ENCODE data around the gene HIRA.

HIRA gene

GRCh38 chr22:19430890-19431541 lies 517 bp downstream of the HIRA start:
- TF ChIP-seq, protein P1, sequence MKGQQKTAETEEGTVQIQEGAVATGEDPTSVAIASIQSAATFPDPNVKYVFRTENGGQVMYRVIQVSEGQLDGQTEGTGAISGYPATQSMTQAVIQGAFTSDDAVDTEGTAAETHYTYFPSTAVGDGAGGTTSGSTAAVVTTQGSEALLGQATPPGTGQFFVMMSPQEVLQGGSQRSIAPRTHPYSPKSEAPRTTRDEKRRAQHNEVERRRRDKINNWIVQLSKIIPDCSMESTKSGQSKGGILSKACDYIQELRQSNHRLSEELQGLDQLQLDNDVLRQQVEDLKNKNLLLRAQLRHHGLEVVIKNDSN (IDR thresholded peaks at IDR 0.05), result no peak
- no peak for TF ChIP-seq CEBPB (IDR thresholded peaks at IDR 0.05)
- peak; percentile 75 for TF ChIP-seq MAX (IDR thresholded peaks at IDR 0.05)

DNA sequence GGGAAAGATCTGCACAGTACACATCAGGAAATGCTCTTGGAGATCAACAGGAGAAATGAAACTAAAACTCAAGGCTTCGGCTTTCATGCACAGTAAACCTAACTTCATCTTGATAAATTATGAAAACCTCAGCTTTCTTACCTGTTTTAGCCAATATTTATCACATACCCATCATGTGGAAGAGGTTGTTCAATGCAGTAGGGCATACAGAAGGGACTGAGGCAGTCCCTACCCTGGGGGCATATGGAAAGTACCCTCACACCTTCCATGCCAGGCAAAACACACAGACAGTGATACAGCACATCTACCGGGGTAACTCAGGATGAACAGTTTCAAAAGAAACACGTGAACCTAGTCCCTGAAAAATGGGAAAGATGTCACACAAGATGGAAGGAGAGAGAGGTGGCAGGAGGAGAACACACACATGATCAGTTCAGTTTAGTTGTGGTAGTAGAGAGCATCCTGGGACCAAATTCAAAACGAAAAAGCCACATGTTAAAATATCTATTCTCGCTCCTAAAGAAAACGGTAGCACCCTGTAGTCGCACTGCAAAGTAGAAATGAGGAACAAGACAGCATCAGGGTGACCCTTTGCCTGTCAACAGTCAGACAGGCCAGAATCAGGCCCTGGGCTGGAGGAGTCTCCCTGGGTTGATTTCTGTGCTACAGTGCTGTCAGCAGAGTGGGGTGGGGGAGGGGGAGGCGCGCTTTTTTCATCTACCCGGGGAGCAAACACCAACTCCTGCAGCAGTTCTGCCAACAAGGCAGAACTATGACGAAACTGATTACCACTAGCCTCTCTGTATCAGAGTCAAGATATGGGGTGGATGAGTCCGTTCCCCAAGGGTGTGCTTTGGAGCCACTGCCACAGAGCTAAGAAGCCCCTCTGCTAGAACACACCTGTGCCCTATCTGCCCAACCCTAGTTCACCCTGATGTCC lies 1.3 kb downstream of the HIRA start:
- TF ChIP-seq CREB1 (IDR thresholded peaks at IDR 0.05; ENCODE audit: low read depth) (no peak), EGR1 (IDR thresholded peaks at IDR 0.05) (no peak), NFIC (IDR thresholded peaks at IDR 0.05) (no peak), FOXM1 (IDR thresholded peaks at IDR 0.05; ENCODE audit: borderline replicate concordance, low read depth) (no peak), RAD21 (IDR thresholded peaks at IDR 0.05; ENCODE audit: low read depth) (no peak)
- TF ChIP-seq, protein P2, sequence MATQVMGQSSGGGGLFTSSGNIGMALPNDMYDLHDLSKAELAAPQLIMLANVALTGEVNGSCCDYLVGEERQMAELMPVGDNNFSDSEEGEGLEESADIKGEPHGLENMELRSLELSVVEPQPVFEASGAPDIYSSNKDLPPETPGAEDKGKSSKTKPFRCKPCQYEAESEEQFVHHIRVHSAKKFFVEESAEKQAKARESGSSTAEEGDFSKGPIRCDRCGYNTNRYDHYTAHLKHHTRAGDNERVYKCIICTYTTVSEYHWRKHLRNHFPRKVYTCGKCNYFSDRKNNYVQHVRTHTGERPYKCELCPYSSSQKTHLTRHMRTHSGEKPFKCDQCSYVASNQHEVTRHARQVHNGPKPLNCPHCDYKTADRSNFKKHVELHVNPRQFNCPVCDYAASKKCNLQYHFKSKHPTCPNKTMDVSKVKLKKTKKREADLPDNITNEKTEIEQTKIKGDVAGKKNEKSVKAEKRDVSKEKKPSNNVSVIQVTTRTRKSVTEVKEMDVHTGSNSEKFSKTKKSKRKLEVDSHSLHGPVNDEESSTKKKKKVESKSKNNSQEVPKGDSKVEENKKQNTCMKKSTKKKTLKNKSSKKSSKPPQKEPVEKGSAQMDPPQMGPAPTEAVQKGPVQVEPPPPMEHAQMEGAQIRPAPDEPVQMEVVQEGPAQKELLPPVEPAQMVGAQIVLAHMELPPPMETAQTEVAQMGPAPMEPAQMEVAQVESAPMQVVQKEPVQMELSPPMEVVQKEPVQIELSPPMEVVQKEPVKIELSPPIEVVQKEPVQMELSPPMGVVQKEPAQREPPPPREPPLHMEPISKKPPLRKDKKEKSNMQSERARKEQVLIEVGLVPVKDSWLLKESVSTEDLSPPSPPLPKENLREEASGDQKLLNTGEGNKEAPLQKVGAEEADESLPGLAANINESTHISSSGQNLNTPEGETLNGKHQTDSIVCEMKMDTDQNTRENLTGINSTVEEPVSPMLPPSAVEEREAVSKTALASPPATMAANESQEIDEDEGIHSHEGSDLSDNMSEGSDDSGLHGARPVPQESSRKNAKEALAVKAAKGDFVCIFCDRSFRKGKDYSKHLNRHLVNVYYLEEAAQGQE (IDR thresholded peaks at IDR 0.05; ENCODE audit: low read depth), result no peak

DNA sequence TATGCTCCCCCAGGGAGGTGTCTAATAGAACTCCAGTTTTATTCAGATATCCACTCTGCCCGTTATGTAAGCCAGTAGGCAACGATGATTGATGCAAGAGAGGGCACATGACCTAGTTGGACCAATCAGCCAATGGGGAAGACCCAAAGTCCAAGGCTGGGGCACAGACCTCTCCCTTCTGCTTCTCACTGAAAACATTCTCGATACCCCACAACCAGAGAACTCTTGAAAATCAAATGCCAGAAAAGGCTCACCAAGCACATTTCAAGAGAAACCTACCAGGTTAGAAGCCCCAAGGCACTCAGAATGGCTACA lies 7.4 kb downstream of the HIRA start:
- no peak for TF ChIP-seq ZBTB7A (IDR thresholded peaks at IDR 0.05; ENCODE audit: low read depth)
- TF ChIP-seq, protein P1 (IDR thresholded peaks at IDR 0.05), result peak; percentile 63

- TF ChIP-seq, protein P2 (IDR thresholded peaks at IDR 0.05; ENCODE audit: low read depth), result no peak
- TF ChIP-seq, protein P1 (IDR thresholded peaks at IDR 0.05), result no peak
- no peak for TF ChIP-seq RAD21 (IDR thresholded peaks at IDR 0.05; ENCODE audit: low read depth)
- no peak for TF ChIP-seq TEAD4 (IDR thresholded peaks at IDR 0.05)
- TF ChIP-seq TAF1 (IDR thresholded peaks at IDR 0.05; ENCODE audit: low read depth), result no peak
- no peak for TF ChIP-seq FOXM1 (IDR thresholded peaks at IDR 0.05; ENCODE audit: borderline replicate concordance, low read depth)
- TF ChIP-seq ZBTB7A (IDR thresholded peaks at IDR 0.05; ENCODE audit: low read depth), result no peak
- no peak for TF ChIP-seq EP300 (IDR thresholded peaks at IDR 0.05; ENCODE audit: borderline replicate concordance)
- TF ChIP-seq TCF12 (IDR thresholded peaks at IDR 0.05; ENCODE audit: low read depth), result no peak
- no peak for TF ChIP-seq EGR1 (IDR thresholded peaks at IDR 0.05)
Measured at GRCh38 chr22:19422440-19423301, 8.9 kb downstream of the HIRA start.

GRCh38 chr22:19420321-19420720 lies 11.2 kb downstream of the HIRA start:
- TF ChIP-seq TEAD4 (IDR thresholded peaks at IDR 0.05) (no peak), TAF1 (IDR thresholded peaks at IDR 0.05; ENCODE audit: low read depth) (no peak), EP300 (IDR thresholded peaks at IDR 0.05; ENCODE audit: borderline replicate concordance) (no peak), NFIC (IDR thresholded peaks at IDR 0.05) (no peak)
- TF ChIP-seq, protein P2 (IDR thresholded peaks at IDR 0.05; ENCODE audit: low read depth), result no peak

Data from Ishikawa (cell line).